ENCODE data around the gene WNT11. TPM values are rescaled to one million over a fixed set of nuclear protein-coding genes. Genes with fewer than 3 reads are reported as not detected.
A peak's percentile ranks its signal among the peaks of the same experiment; 100 is the strongest.

The WNT11 gene
- total RNA-seq, 1 donor from 2014 or later, result 1.8 TPM

- no peak for DNase-seq (ENCODE audit: low spot score)
Measured at GRCh38 chr11:76218449-76219178, 12.3 kb upstream of the WNT11 start.

- no peak for DNase-seq (ENCODE audit: low spot score)
Measured at GRCh38 chr11:76217653-76218160, 11.4 kb upstream of the WNT11 start.

- no peak for DNase-seq (ENCODE audit: low spot score)
Measured at GRCh38 chr11:76216536-76217325, 10.4 kb upstream of the WNT11 start.

- no peak for DNase-seq (ENCODE audit: low spot score)
Measured at GRCh38 chr11:76215941-76216340, 9.6 kb upstream of the WNT11 start.

- DNase-seq (ENCODE audit: low spot score), result no peak
Measured at GRCh38 chr11:76214968-76215548, 8.8 kb upstream of the WNT11 start.

GRCh38 chr11:76214186-76214585 lies 7.9 kb upstream of the WNT11 start:
- DNase-seq (ENCODE audit: low spot score), result no peak

GRCh38 chr11:76212086-76213035 lies 6.1 kb upstream of the WNT11 start:
- no peak for DNase-seq (ENCODE audit: low spot score)

GRCh38 chr11:76210931-76211851 lies 4.9 kb upstream of the WNT11 start:
- no peak for DNase-seq (ENCODE audit: low spot score)

GRCh38 chr11:76209973-76210930 lies 4.0 kb upstream of the WNT11 start:
- DNase-seq (ENCODE audit: low spot score), result peak; percentile 64

GRCh38 chr11:76209375-76209972 lies 3.2 kb upstream of the WNT11 start:
- DNase-seq (ENCODE audit: low spot score), result no peak

- DNase-seq (ENCODE audit: low spot score), result peak; percentile 50
Measured at GRCh38 chr11:76208438-76209374, 2.4 kb upstream of the WNT11 start.

- DNase-seq (ENCODE audit: low spot score), result peak; percentile 76
Measured at GRCh38 chr11:76207642-76208401, 1.5 kb upstream of the WNT11 start.

GRCh38 chr11:76206077-76206326 lies 300 bp downstream of the WNT11 start:
- no peak for DNase-seq (ENCODE audit: low spot score)

- DNase-seq (ENCODE audit: low spot score), result no peak
Measured at GRCh38 chr11:76205252-76206076, 838 bp downstream of the WNT11 start.

GRCh38 chr11:76203937-76204336 lies 2.4 kb downstream of the WNT11 start:
- no peak for DNase-seq (ENCODE audit: low spot score)
